HG02840 (cell line): ENCODE results near the gene TAF1C.

Experiments used
- ATAC-seq: cut with Tn5 transposase; IDR thresholded peaks from one replicate; pipeline ENCODE4 v1.9.1; 2021; ENCODE audit warnings: mild to moderate bottlenecking, moderate library complexity, moderate number of reproducible peaks; ENCODE audit not compliant: unreplicated experiment, low FRiP score

TAF1C gene

DNA sequence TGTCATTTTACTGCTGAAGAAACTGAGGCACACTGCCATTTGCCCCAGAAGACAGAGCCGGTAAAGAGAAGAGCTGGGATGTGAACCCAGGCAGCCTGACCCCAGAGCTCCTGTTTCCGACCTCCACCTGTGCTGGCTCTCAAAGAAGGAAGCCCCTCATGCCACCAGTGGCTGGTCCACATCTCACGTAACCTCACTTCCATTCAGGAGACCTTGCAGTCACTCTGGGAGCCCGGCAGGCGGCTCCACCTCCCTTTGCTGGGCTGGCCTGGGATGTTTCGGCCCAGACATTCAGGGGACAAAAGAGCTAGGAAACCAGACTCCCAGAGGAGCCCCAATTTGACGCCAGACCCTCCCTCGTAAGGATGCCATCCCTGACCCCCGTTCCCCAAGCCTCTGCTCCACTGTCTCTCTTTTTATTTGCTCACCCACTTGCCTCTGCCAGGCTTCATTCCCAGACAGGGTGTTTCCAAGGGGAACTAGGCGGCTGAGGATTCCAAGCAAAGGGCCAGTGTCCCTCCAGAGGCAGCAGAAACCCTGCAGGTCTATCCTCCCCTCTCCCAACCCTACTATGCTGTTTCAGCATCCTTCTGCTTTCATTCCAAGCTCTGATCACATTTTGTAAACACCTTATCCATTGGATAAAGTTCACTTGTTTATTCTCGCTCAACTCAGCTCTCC is 2.8 kb downstream of the TAF1C start:
- ATAC-seq = no peak

DNA sequence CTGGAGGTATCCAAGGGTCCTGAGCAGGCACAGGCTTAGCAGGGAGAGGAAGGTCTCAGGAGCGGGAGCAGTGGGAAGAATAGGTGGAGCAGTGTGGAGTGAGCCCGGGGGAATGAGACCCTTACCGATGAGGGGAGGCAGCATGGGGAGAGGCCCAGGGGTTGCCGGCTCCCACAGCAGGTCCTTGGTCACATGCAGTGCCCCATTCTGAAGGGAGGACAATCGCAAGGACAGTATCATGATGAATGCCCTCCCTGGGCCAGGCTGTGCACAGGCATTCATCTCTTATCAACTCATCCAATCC is 3.3 kb downstream of the TAF1C start:
- no peak for ATAC-seq

DNA sequence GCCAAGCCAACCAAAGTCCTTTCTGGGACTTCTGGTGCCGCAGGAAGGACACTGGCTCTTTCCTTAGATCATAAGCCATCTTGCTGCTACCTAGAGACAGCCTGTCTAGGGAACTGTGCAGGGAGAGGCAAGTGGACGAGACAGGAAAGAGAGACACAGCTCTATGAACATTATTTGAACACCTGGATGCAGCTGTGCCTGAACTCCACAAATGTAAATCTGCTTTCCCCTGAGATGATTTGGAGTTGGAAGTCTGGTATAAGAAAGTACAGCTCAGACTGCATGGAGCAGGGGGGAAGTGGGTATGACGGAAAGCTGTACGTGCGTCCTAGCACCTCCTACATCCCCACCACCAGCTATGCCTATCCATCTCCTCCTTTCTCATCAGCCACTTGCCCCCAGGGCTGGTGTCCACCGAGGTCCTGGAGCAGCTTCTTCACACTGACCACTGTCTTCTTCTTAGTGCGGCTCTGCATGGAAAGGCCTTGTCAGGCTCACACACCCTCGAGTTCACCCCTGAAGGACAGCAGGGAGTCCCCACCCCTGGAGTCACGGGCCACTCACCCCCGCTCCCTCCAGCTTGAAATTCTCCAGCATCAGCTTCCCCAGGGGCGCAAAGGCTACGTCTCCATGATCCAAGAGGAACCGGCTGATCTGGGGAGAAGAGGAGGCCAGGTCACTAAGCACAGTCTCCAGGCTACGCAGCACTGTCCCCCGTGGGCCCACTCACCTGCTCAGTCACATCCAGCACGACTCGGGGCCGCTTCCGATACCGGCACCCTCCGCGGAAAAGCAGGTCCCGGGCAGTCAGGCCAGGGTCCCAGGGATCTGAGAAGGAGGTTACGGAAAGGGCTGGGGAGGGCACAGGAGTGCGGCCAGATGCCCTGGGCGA is 3.9 kb downstream of the TAF1C start:
- no peak for ATAC-seq

DNA sequence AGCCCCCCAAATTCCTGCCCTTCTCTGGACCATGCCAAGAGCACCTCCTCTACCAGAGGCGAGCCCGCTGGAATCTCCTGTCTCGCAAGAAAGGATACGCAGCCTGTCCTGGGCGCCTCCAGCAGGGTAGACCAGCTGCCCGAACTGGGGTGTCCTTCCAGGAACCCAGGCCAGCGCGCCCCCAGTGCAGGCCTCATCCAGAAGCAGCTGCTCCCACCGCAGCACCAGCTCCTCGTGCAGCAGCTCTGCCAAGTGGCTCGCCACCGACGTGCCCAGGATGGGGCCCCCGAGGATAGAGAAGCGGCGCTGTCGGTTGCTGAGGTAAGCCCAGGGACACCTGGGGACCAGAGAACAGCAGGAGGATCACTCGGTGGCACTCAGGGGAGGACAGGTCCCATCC is 4.8 kb downstream of the TAF1C start:
- ATAC-seq = no peak

DNA sequence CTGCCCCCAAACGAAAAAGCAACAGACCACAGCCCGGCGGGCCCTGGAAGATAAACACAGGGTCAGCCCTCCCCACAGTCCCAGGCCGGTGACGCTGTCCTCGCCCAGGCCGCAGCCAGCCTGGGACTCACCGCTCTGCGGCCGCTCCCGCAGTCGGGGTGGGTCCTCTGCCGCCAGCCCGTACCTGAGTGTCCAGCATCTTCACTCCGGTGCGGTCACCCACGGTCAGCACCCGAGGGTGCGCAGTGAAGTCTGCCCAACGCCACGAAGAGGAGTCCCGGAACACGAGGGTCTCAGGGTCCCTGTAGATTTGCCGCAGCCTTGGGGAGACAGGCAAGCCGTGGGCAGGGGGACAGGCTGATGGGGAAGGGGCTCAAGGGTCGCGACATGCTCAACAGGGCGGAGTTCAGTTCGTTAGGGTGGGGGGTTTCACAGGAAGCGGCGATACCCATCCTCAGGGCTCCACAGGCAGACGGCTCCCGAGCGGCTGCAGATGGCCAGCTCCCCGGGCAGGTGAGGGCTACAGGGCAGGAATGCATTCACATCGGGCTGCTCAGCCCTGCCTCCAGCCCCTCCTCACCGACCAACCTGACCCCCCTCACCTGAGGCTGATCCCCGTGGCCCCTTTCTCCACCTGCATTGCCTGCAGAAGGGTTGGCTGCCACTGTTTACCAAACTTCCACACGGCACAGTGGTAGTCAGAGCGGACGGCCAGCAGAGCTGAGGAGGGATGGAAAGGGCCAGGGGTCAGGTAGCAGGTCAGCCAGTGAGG is 5.5 kb downstream of the TAF1C start:
- no peak for ATAC-seq

DNA sequence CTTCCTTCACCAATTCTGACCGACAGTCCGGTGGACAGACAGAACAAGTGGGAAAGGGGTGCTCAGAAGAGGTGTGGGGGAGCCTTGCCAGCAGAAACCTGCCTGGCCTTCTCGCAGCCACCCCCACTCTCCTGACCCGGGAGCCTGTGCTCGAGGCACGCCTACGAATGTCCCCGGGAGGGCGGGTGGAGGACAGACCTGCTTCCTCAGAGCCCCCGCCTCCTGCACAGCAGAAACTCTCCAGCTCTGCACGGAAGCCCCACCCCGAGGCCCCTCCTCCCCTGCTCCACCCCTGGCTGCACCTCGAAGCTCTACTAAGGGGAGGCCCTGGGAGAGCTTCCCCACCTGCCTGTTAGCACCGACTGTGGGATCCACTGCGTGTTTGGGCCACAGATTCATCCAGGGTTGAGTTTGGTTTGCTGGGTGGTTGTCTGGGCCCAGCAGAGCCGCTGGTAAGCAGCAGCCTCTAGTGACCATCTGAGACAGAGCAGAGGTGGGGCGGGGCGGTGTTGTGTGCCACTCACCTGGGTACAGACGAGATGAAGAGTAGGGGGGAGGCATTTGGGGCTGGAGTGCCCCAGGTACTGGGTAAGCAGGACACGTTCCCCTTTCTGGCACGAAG is 6.2 kb downstream of the TAF1C start:
- no peak for ATAC-seq

DNA sequence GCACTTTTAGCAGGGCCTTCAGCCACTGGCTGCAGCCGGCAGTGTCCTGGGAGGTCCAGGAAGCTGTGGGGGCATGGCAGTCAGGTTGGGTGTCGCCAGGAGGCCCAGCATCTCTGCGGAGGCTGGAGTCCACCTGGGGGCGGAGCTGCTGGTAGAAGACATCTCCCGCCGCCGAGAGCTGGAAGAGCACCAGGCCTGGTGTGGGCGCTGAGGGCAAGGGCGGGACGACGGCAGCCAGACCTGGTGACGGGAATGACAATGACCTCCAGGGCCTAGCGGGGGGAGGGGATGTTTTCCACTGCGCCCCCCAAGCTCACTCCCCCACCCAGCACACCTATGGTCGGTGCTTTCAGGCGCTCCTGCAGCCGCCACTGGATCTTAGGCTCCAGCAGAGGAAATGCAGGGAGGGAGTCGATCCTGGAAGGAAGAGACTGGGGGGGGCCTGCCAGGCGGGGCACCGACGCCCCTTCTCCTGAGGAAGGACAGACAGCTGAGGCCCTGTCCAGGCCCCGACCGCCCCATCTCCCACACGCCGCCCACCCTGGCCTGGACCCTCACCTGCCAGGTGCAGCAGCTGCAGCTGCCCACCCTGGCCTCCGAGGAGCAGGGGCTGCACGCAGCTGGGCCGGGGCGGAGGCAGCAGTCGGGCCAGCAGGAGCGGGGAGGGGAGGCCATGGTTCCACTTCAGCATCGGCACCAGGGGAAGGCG is 7.1 kb downstream of the TAF1C start:
- no peak for ATAC-seq

DNA sequence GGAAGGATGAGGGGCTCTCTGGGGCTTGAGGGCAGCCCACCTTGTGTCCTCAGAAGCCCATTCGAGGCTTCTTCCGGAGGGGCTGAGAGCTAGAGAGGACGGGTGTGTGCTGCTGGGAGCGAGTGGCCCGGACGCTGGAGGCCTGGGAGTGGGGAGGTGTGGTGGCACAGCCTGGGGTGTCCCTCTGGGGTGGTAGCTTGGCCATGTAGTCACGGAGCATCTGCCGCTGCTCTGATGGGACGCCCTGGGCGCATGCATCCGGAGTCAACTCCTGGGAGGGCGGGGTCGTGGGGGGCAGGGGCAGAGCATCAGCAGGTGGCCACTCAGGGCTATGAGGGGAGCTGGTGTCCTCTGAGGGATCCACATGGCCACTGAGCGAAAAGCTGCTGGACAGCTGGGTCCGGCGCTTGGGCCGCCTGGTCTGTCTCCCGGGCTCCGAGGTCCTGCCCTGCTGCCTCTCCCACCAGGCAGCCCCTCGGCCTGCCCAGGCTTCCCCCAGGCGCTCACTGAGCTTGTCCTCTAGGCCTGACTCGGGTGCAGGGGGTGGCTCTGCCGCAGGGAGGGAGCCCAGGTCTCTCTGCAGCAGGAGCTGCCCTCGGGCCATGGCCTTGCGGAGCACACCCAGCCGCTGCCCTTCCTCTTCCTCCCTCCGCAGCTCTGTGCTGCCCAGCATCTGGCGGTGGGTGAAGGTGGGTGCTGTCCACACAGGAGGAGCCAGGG is 7.8 kb downstream of the TAF1C start:
- no peak for ATAC-seq

DNA sequence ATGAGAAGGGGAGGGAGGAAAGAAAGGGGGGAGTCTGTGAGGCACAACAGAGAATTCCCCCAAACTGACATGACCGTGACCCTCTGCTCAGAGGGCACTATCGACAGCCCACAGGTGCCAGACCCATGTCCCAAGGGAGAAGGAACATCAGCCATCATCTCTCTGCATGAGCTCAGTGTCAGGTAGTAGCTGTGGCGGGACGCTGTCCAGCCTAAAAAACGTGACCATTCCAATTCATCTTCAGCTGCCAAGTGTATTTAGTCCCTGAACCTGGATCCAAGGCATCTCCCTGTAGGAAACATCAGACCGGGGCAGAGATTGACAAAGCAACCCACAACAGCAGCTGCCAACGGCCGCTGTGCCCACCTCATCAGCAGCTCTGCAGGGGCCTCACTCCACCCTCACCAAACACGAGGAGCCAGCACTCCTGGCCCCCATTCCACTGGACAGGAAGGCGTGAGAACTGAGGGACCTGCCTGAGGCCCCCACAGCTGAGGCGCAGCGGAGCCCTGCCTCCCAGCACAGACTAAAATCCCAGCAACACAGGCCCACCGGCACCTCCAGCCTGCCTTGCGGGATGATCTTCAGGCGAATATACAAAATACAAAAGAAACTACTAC is 8.6 kb downstream of the TAF1C start:
- no peak for ATAC-seq

DNA sequence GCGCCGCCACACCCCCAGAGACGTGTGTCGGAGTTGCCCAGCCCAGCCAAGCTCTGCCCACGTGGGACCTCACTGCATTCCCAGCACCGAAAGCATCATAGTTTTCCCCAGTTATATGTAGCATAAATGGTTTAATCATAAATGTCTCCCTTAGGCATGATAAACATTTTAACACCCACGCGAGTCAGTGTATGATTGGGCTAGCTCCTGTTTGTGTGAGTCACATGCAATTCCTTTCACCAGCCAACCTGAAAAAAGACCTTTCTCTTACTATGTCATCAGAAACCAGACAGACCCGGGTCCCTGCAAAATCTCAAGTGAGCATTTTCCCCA is 9.2 kb downstream of the TAF1C start:
- ATAC-seq = no peak

DNA sequence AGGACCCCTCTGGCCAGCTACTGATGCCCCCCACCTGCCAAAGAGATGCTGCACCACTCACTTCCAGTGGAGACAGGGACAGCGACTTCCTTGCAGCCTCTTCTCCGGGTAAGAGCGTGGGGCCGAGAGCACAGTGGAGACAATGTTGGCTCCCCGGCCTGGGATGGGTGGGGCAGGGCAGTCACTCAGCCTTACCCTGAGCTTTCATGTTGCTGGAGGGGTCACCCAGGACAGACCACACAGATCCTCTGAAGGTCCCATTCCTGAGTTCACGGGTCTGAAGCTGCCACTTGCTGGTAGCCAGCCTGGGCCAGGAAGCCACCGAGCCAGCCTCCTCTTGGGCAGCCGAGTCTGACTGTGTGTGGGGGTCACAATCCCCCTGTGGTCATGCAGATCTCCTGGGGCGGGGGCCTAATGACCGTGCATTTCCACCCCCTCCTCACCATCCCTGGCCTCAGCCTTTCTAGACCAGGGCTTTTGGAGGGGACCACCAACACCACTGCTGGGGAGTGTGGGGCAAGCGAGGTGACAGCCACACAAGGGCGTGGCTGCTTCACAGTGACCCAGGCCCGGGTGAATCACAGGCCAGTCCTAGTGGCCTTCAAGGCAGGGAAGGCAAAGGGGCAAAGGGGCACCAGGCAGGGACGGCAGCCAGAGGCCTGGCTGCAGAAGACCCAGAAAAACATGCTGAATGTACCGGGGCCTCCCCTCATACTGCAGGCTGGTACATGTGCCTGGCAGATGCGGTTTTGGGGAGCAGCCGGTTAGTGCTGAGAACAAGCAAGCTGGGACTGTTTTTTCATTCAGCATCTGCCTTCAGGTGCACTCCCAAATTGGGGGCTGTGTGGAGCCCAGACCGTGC is 10.4 kb downstream of the TAF1C start:
- no peak for ATAC-seq

DNA sequence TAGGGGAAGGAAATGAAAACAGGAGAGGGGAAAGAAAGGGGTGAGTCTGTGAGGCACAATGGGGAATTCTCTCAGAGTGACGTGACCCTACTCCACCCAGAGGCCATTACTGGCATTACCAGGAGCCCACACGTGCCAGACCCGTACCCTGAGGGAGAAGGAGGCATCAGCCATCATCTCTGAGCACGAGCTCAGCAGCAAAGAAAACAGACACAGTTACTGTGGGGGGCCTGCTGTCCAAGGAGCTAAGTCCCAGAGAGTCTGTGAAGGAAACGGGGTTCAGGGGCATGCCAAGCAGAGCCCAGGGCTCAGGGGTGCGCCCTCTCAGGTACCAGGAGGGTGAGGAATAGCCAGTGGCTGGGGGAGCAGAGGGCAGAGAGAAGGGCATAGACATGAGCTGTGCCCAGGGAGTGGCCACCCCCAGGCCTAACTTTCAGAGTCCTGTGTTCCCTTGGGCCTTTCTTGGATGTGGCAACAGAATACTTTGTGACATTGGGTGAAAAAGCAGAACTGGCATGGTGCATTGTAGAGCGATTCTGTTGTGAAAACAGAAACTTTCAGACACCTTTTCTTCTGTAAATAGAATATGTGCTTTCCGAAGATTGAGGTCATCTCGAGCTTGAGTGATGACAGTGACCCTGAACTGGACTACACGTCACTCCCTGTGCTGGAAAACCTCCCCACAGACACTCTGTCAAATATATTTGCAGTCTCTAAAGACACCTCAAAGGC is 11.3 kb downstream of the TAF1C start:
- no peak for ATAC-seq

DNA sequence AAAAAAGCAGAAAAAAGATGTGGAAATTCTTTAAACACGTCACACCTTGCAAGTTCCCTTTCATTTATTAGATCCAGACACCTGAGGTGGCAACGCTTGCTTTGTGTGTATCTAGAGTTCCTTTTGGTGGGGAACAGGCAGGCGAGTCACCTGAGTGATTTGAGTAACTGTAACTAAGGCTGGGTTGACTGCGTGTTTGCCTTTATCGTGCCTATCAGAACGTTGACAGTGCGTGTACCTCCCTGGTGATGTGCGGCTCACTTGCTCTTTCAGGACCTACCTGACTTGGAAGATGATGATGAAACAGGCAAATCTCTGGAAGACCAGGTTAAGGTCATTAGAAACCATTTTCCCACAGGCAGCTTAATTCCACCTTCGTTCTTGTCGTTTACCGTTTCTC is 12.5 kb downstream of the TAF1C start:
- ATAC-seq = no peak

DNA sequence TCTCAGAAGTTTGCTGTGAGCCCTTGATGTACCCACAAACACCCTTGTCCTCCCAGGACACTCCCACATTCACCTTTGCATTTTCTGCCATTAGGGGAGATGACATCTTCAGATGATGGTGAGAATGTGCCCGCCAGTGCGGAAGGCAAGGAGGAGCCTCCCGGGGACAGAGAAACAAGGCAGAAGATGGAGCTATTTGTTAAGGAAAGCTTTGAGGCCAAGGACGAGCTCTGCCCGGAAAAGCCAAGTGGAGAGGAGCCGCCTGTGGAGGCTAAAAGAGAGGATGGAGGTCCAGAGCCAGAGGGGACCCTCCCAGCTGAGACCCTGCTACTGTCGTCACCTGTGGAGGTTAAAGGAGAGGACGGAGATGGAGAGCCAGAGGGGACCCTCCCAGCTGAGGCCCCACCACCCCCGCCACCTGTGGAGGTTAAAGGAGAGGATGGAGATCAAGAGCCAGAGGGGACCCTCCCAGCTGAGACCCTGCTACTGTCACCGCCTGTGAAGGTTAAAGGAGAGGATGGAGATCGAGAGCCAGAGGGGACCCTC is 17.0 kb downstream of the TAF1C start:
- no peak for ATAC-seq

DNA sequence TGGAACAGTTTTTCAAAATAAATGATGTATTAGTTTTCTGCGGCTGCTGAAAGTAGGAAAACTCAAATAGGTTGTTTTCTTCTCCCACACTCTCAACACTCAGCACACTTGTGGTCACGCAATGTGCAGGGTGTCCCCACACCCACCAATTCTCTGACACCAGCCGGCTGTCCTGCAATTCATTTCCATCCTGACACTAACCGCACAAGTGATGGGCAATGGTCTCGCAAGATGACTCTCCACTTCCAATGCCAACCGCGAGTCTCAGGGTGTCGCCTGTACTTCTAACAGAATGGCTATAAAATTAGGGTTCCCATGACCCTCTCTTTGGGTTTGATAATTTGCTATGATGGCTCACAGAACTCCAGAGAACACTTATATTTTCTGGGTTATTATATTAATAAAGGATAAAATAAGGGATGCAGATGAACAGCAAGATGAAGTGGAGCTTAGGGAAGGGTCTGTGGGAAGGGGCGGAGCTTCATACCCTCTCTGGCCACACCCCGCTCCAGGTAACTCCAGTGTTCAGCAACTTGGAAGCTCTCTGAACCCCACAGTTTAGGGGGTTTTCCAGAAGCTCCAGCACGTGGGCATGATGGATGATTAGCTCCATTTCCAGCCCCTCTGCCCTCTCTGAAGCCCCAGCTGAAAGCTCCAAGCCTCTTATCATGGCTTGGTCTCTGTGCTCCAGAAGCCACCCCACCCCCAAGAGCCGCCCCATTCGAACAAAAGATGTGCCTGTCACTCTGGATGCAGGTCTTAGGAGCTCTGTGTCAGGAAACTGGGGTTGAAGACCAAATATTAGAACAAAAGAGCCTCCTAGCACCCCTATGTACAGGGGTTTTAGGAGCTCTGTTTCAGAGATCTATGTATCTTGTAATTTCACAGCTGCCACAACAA is 19.8 kb downstream of the TAF1C start:
- no peak for ATAC-seq

DNA sequence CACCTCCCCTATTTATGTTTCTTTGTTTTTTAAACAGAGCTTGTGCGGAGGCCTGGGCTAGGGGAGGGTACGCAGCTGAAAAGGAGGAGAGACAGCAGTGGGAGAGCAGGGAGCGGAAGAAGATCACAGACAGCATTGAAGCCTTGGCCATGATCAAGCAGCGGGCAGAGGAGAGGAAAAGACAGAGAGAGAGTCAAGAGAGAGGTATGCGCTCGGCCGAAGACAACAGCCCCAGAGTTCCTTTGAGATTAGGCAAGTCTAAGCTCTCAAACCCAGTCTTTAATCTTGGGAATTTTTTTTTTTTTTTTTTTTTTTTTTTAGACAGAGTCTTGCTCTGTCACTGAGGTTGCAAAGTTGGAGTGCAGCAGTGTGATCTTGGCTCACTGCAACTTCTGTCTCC is 21.1 kb downstream of the TAF1C start:
- ATAC-seq = no peak

DNA sequence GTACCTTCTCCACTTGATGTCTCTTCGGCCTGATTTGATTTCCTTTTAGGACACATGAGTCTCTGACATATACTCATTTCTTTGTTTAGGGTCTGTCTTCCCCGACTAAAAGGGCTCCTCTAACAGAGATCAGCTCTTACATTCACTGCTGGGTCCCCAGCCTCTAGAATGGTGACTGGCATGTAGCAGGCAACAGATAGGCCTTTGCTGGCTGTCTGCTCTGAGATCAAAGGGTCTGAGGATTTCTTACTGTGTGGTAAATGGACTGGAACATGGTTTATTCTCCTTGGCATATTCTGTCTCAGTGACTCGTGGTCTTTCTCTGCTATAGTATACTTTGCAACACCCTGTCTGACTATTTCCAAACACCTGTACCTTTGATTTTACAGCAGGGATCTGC is 25.1 kb downstream of the TAF1C start:
- ATAC-seq = no peak
